GM18526 (cell line): ENCODE data around the gene FAM131B.

Experiments
- POLR2A ChIP-seq: IDR thresholded peaks from 3 replicates; pipeline ENCODE4 v1.6.1; 2011; ENCODE audit not compliant: insufficient read length; ENCODE audit errors: extremely low read depth

Gene FAM131B

DNA sequence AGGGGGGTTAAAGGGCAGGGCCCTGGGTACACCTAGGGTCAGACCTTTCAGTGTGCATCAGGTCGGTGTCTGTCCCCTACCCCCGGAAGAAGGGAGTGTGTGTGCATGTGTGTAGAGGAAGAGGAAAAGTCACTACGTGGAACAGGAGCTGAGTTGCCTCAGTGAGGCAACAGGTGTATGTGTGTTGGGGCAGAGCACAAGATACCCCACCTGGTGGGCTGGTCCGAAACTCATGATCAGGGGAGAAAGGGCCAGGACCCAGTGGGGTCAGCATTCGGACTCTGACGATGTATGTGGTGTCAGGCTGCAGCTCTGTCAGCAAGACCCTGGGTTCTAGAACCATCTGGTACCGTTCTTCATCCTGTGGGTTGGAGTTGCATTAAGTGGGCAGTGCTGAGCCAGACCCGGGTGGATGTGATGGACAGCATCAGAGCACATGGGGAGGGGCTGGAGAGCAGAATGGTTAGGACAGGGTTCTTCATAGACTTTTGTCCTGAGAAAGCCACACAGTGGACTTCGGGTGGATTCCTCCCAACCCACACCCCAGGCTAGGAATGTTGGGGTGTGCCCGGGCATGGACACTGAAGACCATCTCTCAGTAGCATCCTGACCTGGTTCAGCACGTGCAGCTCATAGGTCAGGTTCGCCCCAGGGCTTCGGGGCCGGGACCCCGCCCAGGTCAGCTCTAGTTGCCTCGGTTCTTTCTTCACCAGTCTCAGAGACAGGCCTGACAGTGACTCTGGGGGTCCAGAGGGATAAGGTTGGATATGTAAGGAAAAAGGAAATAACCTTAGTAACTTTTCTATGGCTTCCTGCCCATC is 35.4 kb upstream of the FAM131B start:
- no peak for TF ChIP-seq POLR2A

- TF ChIP-seq POLR2A: no peak
Observed at GRCh38 chr7:143396625-143397556, 34.4 kb upstream of the FAM131B start.

GRCh38 chr7:143396182-143396581 is 33.7 kb upstream of the FAM131B start:
- TF ChIP-seq POLR2A: no peak

DNA sequence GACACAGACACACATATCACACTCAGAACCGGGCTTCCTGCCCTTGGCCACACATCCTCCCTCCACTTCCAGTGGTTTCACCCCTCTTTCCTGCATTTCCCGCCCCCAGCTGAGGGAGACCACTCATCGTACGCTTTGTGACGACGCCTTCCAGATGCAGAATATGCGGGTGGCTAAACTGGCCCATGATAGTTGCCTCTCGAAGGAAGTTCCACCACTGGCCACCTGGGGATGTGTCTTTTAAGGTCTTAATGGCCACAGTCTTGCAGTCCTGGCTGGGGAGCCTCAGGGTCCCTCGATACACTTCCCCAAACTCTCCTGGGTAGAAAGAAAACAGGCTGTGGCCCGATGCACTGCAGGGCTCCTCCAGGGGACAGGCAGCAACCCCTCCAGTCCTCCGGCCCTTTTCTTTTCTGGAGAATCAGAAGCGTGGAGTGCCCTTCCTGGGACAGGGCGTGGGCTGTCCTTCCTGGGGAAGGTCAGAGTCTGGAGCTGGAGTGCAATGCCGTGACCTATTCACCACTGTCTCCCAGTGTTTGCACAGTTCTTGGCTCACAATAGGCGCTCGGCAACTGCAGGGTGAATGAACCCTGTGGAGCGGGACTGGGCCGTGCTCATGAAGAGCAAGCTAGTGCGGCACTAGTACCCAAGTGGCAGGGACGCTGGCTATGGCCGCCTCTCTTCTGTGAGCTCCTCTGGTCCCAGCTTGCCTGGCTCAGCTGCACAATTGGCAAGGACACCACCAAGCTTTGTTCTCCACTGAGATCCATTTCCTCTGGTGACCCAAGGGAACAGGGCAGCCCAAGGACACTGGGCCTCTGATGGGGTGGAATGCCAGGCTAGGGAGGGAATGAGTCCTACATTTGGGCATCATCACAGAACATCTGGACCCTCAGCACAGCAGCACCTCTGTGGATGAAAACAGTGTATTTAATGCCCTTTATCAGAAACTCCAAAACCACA is 33.0 kb upstream of the FAM131B start:
- no peak for TF ChIP-seq POLR2A

GRCh38 chr7:143394777-143395176 is 32.3 kb upstream of the FAM131B start:
- no peak for TF ChIP-seq POLR2A

- no peak for TF ChIP-seq POLR2A
Observed at GRCh38 chr7:143394068-143394467, 31.6 kb upstream of the FAM131B start.

DNA sequence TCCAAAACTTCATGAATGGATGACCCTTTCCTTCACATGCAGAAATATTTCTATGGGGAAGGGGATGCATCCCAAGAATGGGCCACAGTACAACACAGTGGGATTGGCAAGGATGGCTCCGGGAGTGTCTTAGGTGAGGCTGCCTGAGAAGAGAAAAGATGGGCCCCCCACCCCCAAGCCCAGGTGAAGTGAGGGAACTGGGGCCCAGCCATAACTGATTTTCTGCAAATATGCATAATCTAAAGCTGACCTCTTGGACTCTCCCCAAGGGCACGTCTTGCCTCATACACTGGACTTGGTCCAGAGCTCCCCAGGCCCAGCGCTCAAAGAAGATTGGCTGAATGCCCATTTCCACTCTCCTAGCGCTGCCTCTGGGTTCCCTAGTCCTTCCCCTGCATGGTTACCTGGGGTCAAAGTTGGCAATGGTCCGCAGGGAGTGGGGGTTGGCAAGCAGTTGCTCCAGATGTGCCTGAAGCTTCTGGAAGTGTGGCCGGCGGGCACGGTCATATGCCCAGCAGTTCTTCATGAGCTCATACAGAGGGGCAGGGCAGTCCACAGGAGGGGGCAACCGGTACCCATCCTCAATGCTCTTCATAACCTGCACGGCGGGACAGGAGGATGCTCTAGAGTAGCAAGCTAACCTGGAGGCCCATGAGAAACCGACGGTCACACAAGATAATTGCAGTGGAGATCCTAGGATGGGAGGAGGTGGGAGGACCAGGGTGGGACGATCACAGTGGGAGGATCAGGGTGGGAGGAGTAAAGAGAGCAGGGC is 30.9 kb upstream of the FAM131B start:
- no peak for TF ChIP-seq POLR2A

- no peak for TF ChIP-seq POLR2A
Observed at GRCh38 chr7:143392875-143393266, 30.4 kb upstream of the FAM131B start.

DNA sequence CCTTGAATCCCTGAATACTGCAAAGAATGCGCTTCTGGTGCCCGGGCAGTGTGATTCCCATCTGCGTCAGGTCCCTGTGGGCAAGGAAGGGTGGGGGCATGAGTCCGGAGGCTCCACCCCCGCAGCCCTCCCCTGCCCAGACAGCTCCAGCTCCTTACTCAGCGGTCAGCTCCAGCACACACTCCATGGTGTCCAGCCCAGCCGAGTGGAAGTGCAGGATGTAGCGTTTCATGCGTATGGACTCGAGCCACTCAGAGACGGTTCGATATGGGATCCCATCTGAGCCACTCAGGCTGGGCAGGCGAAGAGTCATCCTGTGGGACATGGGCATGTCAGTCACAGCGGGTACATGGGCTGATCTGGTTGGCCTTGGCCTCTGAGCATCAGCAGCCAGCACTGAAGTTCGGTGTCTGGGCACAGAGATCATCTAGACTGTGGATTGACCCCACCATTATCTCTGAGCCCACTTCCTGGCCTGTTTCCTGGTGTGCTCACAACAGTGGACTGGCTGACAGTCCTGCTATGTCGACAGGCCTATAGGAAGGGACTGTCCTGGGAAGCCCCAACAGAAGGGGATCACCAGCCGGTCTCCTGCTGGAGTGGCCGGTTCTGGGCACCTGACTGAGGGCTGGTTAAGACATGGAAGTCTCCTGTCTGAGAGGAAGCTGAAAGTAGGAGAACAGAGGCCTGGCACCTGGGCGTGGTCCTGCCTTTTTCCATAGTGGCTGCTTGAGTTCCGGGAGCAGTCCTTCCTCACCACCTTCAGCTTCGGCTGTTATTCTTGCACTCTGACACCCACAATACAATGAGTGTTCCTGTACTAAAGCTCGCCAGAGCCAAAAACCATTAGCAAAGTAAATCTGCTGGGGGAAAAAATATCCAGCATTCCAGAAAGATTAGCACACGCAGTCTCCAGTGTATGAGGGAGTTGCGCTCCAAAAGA is 29.2 kb upstream of the FAM131B start:
- no peak for TF ChIP-seq POLR2A

GRCh38 chr7:143390773-143391317 is 28.3 kb upstream of the FAM131B start:
- TF ChIP-seq POLR2A: no peak

DNA sequence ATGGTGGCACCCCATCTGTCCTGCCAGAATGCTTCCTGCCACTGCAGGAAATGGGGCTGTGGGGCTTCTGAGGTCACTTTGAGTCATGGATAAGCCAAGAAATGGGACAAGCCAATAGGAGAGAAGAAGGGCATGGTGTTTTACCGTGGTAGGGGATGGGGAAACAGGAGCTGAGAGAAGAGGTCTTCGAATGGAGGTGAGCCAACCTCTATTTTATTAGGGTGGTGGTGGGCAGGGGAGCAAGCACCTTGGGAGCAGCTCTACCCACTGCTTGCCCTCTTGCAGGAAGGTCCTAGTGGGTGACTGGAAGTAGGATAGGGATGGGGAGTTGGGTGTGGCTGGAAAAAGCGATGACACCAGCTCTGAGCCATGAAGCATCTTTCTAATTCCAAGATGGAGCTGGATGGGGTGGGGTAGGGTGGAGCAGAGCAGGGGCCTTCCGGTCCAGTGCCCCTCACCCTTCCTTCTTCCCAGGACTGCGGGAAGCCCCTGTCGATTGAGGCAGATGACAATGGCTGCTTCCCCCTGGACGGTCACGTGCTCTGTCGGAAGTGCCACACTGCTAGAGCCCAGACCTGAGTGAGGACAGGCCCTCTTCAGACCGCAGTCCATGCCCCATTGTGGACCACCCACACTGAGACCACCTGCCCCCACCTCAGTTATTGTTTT is 27.7 kb upstream of the FAM131B start:
- no peak for TF ChIP-seq POLR2A
